ENCODE measurements around the gene TMEM38B.
A peak's percentile ranks its signal among the peaks of the same experiment; 100 is the strongest.

TMEM38B gene

DNA sequence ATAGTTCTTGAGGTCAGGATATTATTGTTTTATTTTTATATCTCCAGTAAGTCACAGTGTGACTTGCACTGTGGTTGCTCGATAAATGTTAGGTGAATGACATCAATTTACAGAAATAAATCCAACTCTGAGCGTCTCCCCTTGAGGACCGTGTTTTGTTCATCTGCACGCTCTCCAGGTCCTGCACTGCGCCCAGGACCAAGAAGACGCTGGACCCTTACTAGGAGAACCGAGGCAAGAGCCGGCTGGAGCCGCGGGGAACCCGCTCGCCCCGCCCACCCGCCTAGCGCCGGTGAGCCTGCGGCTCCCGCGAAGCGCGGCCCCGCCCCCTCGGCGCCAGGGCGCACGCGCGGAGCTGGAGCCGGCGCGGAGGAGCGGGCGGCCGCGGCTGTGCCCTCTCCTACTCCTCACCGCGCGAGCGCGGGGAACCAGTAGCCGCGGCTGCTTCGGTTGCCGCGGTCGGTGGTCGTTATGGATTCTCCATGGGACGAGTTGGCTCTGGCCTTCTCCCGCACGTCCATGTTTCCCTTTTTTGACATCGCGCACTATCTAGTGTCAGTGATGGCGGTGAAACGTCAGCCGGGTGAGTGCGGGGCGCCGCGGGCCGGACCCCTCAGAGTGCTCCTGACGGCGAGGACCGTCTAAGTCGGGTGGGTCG, at the start of gene TMEM38B:
TSS of gene TMEM38B (plus strand) at position 352 of the 658 bp plus-strand sequence. CDS start at position 472, 120 bp downstream.
- DNase-seq, result peak; percentile 76

DNA sequence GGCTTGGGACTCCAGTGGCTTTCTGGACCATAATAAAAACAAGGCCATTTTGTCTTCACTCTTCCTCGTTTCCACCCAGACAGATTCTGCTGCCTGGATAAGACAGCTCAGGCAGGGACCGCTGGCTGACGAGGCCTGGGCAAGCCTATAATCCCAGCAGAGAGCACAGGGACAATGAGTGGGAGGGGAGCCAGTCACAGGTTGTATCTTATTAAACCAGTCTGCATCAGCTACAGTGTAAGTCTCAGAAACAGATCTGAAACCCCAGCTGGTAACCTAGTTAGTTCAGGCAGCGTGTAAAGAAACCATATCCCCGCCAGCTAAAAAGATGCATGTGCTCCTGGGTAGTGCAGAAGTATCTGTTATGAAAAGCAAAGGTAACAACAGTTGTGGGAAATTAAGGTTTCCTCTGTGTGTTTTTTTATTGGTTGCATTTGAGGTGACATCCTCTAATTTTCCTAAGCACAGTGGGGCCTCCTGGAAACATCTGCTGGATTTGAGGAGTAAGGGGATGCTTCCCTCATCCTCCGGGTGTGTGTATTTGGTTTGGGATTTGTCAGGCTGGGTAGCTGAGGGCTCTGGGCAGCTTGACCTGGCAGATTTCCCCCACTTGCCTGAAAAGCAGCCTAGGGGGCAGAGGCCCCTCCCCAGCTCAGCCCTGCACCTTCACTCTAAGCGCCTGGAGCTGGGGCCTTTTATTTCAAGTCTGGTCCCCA, 47.3 kb upstream of the TMEM38B start:
- DNase-seq, result no peak

DNA sequence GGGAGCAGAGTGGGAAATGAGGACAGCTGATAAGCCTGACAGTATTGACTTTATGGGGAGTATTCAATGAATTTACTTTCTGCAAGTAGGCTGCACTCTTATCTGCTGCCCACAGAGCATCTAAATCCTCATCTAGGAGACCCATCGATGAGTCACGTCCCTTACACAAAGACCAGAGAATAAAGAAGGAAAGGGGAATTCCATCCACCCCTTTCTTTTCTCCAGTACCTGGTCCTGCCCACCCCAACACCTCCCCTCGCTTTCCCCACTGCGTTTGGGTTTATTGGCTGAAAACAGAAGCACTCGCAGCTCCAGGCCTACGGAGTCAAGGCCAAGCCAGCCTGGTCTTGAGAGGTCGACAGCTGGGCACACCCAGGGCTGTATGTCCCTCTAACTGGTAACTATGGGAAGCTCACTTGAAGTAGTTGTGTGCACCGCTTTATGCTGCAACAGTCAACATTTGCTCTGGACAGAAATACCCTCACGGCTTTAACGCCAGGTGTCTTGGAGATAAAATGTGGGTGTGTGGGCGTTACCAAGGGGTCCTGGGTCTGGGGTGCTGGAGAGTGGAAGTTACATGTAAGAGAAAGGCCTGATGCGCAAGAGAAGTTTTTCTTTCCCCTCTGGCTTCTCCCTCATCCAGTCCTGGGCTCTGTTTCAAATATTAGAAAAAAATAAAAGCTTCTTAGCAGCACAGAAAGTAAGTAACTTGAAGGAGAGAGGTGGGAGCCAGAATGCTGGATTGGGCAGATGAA, 46.6 kb upstream of the TMEM38B start:
- DNase-seq, result no peak

- no peak for DNase-seq
Measured at GRCh38 chr9:105651806-105652205, 42.5 kb upstream of the TMEM38B start.

DNA sequence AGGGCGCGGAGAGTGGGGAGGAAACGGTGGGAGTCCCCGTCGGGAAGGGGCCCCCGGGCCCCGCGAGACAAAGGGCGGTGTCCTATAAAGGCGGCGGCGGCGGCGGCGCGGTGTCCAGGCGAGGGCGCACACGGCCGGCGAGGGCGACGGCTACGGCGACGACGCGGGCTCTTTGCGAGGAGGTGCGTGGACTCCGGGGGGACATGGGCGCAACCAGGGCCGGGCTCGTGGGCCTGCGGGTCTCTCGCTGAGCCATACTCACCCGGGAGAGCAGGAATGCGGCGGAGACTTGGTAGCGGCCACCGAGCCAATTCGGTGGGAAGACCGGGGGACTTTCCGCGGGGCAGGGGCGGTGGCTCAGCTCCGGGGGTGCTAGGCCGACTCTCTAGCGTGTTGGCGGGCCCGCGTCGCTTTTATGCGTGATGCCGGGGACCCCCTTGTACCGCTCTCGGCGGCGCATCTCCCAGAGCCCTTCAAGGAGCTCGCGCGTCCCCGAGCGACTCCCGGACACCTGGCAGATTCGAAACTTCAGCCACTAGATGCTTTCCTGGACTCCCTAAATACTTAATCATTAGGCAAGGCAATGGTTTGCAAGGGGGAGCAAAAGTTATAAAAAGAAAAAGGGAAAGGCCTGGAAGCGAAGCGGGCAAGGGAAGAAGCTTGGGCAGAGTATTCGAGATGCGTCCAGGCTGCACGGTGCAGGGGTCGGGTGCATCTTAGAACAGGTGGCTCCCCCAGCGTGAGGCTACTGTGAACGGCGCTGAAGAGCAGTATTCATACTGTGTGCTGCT, 38.0 kb upstream of the TMEM38B start:
- DNase-seq, result peak; percentile 19

- DNase-seq, result no peak
Measured at GRCh38 chr9:105658351-105658750, 36.0 kb upstream of the TMEM38B start.

GRCh38 chr9:105661011-105661410, 33.3 kb upstream of the TMEM38B start:
- DNase-seq, result no peak

- no peak for DNase-seq
Measured at GRCh38 chr9:105662184-105663104, 31.9 kb upstream of the TMEM38B start, which contains the start of gene TAL2. Gene TAL2 (plus strand): TSS chr9:105662457. CDS start chr9:105662497, 40 bp downstream.

- DNase-seq, result no peak
Measured at GRCh38 chr9:105663914-105664313, 30.4 kb upstream of the TMEM38B start.

DNA sequence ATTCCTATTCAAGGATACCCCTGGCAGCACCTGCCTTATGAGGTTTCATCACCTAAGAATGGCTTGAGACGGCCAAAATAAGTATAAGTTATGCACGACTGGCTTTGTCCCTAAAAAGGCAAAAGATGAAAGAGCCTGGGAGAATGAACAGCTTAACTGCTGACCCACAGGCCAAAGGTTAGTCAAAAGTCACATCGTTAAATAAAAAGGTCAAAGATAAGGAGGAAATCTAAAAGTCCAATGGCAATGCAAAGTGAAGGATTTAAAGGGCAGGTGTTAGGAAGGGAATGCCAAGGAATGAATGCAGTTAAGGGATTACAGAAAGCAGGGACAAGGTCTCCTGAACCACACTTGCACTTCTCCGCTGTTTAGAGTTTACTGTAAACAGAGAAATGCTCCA, 26.5 kb upstream of the TMEM38B start:
- no peak for DNase-seq

DNA sequence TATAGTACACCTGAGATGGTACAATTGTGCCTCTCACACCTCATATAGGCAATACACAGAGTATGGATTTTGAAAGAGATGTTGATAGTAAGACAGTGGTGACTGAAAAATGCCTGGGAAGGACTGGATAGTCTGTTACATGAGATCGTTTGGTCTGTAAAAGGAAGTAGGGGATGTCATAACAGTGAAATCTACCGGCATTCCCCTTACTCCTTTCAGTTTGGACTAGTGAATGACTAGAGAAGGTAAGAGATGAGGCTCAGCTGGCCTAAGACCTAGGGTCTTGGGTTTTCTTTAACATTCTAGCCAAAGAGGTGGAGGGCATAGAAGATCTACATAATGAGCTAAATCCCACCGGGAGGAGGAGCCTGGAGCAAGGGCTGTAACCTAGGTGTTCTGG, 24.0 kb upstream of the TMEM38B start:
- DNase-seq, result no peak

DNA sequence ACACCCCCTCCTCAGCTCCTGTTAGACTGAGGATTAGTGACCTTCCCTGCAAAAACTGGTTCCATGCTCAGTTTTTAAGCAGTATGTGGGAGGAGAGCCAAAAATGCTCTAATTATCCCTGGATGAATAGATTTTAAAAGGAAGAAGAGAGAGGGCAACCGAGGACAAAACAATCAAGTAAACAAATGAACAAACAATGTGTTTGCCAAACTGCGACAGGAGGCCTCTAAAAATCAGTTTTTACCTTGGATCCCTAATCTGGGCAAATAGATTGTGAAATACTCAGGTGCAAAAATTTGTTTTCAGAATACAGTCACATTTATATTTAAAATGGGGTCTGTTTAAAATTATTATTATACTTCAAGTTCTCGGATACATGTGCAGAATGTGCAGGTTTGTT, 23.6 kb upstream of the TMEM38B start:
- DNase-seq, result no peak

DNA sequence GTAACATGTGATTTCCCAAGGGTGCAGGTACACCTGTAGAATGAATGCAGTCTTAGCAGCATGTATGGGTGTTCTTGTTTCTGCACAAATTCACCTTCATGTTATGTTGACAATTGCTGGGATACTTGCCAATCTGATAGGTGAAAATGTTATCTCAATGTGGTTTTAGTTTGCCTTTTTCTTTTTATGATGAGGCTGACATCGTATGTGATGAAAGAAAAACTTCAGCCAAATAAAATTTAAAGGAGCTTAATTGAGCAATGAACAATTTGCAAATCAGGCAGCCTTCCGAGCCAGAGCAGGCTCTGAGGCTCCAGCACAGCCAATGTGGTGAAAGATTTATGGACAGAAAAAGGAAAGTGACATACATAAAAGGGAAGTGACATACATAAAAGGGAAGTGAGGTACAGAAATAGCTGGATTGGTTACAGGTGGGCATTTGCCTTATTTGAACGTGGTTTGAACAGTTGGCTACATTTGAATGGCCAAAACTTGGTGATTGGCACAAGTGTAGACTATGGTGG, 21.6 kb upstream of the TMEM38B start:
- no peak for DNase-seq

- DNase-seq, result no peak
Measured at GRCh38 chr9:105673850-105674387, 20.4 kb upstream of the TMEM38B start.

- no peak for DNase-seq
Measured at GRCh38 chr9:105676351-105676923, 17.9 kb upstream of the TMEM38B start.

DNA sequence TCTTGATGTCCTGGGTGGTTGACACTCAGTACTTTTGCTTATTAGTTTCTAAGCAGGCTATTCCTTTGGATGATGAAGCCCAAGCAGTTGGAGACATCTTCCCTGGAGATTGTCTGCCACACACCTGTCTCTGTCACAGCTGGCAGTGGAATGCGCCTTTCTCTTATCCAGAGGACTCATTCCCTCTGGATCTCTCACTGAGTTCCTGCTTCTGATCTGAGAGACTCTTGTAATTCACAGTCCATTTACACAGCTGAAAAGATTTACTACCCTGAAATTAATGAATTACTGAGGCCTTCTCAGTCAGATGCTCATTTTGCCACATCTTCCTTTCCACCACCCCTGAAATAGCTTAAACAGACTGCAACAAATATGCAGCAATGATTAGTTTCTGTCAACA, 16.2 kb upstream of the TMEM38B start:
- no peak for DNase-seq

- no peak for DNase-seq
Measured at GRCh38 chr9:105678781-105679180, 15.6 kb upstream of the TMEM38B start.

GRCh38 chr9:105679257-105680022, 14.9 kb upstream of the TMEM38B start:
- DNase-seq, result no peak

GRCh38 chr9:105681313-105681712, 13.0 kb upstream of the TMEM38B start:
- DNase-seq, result no peak

DNA sequence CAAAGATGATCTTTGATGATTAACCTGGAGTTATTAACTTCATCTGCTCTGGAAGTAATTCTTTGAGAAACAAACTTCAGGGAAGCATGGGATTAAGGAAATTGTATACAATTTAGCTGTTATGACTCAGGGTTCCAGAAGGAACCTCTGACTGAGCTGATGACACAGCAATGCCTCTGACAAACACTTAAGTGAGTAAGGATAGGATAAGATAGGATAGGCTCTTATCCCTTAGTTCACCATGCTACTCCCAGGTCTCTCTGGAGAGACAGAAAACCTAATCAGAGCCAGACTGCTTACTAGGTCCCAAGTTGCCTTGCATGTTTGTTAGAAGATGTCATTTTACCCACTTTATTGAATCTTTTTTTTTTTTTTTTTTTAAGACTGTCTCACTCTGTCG, 12.6 kb upstream of the TMEM38B start:
- no peak for DNase-seq

Measured in NCI-H748 treated with DMSO at 0.1 percent for 48 hours (cell line).